Uterus (tissue), 2 donors: ENCODE results near the gene PNN.

ENCODE experiments used
- POLR2A ChIP-seq, 2 donors: fragments of 450-650 bp; IDR thresholded peaks; one replicate each; pipeline ENCODE4 v1.6.1; 2016; ENCODE audit warnings: antibody characterized with exemption in 2 of 2, mild to moderate bottlenecking in 1 of 2, moderate library complexity in 1 of 2
- TF ChIP-seq, protein P1 (sequence below), 4 experiments: fragments of 200-600 bp in 2 of 4; fragments of 450-650 bp in 2 of 4; sonication (generic) in 2 of 4; IDR thresholded peaks; one replicate each; pipeline ENCODE4 v1.5.1; 2016 to 2019; ENCODE audit warnings: antibody characterized with exemption in 4 of 4, mild to moderate bottlenecking in 2 of 4, moderate library complexity in 1 of 4

DNA sequence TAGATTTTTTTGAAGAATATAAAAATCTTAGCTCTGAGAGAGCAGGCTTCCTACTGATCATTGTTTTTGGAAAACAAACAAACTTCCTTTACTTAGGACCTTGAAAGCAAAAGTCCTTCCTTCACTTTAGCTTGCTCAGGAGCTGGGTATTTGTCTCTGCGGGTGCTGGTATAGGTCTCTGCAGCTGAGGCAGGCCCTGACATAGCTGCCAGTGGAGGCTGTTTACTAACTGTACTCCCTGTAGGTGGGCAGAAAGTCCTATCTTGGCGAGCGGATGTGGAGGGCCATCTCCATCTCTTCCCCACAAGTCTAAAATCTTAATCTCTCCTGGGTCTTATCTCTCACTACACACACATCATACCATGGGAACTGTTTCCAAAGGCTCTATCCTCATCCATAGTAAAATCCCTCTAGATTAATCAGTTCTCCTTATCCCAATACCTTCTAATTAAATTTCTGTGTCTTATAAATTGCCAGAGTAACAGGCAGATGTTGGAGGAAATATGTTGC is 54.6 kb downstream of the PNN start:
- no peak for TF ChIP-seq POLR2A (IDR thresholded peaks at IDR 0.05)
- TF ChIP-seq, protein P1, sequence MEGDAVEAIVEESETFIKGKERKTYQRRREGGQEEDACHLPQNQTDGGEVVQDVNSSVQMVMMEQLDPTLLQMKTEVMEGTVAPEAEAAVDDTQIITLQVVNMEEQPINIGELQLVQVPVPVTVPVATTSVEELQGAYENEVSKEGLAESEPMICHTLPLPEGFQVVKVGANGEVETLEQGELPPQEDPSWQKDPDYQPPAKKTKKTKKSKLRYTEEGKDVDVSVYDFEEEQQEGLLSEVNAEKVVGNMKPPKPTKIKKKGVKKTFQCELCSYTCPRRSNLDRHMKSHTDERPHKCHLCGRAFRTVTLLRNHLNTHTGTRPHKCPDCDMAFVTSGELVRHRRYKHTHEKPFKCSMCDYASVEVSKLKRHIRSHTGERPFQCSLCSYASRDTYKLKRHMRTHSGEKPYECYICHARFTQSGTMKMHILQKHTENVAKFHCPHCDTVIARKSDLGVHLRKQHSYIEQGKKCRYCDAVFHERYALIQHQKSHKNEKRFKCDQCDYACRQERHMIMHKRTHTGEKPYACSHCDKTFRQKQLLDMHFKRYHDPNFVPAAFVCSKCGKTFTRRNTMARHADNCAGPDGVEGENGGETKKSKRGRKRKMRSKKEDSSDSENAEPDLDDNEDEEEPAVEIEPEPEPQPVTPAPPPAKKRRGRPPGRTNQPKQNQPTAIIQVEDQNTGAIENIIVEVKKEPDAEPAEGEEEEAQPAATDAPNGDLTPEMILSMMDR (IDR thresholded peaks at IDR 0.05): no peak
